Measurements from ENCODE around the gene HAUS1. TPM values are rescaled to one million over a fixed set of nuclear protein-coding genes. Genes with fewer than 3 reads are reported as not detected.

HAUS1 gene
- total and polyA plus RNA-seq, 2 of the 4 experiments (the other 2 are of a cell fraction), result 25.3 to 33.4 TPM

- Histone ChIP-seq H2BK15ac (ENCODE audit: low read depth, low read length) (peak overlapping the region; percentile 3; the same call in 1 of the 3 replicates), H3K9me1 (ENCODE audit: insufficient read depth, low read length) (peaks cover 6% of the 10 kb centered on the region), H3K18ac (ENCODE audit: low read depth, low read length) (peak overlapping the region; percentile 74), H2AK9ac (replicated peaks; ENCODE audit: low read depth, low read length, poor library complexity) (no peak overlapping the region), H4K91ac (ENCODE audit: insufficient read depth, low read depth, low read length) (peak overlapping the region; percentile 19), H3K9me3 (ENCODE audit: control insufficient read depth, insufficient read depth, low read length) (no peaks in the 10 kb centered on the region), H3K27ac (ENCODE audit: insufficient read depth, low read length) (no peak overlapping the region), H3K4ac (ENCODE audit: low read depth, low read length) (peak overlapping the region; percentile 1; the same call in 1 of the 2 replicates), H3K27me3 (ENCODE audit: control insufficient read depth, insufficient read depth, low read length) (no peaks in the 10 kb centered on the region), H2BK5ac (ENCODE audit: low read depth, low read length, poor library complexity, severe bottlenecking) (peak overlapping the region; percentile 84), H2AFZ (replicated peaks; ENCODE audit: low read length, poor library complexity) (no peak overlapping the region), H2AK5ac (ENCODE audit: low read depth, low read length) (no peak overlapping the region), H4K20me1 (ENCODE audit: insufficient read depth, low read length) (no peaks in the 10 kb centered on the region; the same call in 1 of the 2 replicates), H3K36me3 (ENCODE audit: control insufficient read depth, insufficient read depth, low read length) (no peaks in the 10 kb centered on the region), H3K23ac (ENCODE audit: low read depth, low read length) (peak overlapping the region; percentile 6), H3K4me3 (ENCODE audit: insufficient read depth, low read depth, low read length) (no peak overlapping the region), H3K4me1 (ENCODE audit: control insufficient read depth, insufficient read depth, low read length) (peaks cover 18% of the 10 kb centered on the region), H4K5ac (ENCODE audit: low read depth, low read length) (peak overlapping the region; percentile 58; the same call in 1 of the 2 replicates), H3K14ac (replicated peaks; ENCODE audit: low read depth, low read length) (peak overlapping the region; percentile 11), H2BK120ac (ENCODE audit: low read depth, low read length) (peak overlapping the region; percentile 12), H3K4me2 (ENCODE audit: low read depth, low read length) (peak overlapping the region; percentile 53; the same call in 1 of the 2 replicates), H4K8ac (ENCODE audit: low read depth in 2 of 2, low read length in 2 of 2) (peak overlapping the region; percentile 24 to 38; a peak in 3 of 4 replicates), H3K56ac (ENCODE audit: extremely low read depth, insufficient read depth, low read length) (no peak overlapping the region), H2BK20ac (ENCODE audit: low read depth, low read length) (peak overlapping the region; percentile 78), H3K79me1 (ENCODE audit: low read depth in 1 of 2, low read length in 2 of 2) (peaks cover 7 to 47% of the 10 kb centered on the region in 2 experiments; a peak in 3 of 4 replicates), H3K9ac (ENCODE audit: low read depth, low read length) (no peak overlapping the region)
- 75% methylated on average over 1 of the region's 4 CpGs; no CpG with 5 or more reads in 1 of the 2 experiments for WGBS, 2 experiments (ENCODE audit: extremely low coverage in 2 of 2, insufficient read length in 1 of 2)
- no TSS peak for BruUV-seq (replicated peaks)
- dilution Hi-C loops (cut with HindIII; ENCODE audit: low sequenced_read_pairs, unreplicated experiment) (no loop called here), in situ Hi-C loops (cut with MboI; ENCODE audit: low sequenced_read_pairs) (no loop called here), intact Hi-C loops (cut with micrococcal nuclease) (no loop called here)
- POLR2A ChIA-PET (ENCODE audit: unreplicated experiment), result no interaction called here
- ATAC-seq (ENCODE audit: low read depth), result no peak
- no peak for TF ChIP-seq BHLHE40 (IDR thresholded peaks at IDR 0.05; ENCODE audit: low read depth, low read length)
- TF ChIP-seq CTCF (conservative IDR thresholded peaks at IDR 0.05; ENCODE audit: low read depth, low read length), result no peak
- TF ChIP-seq CEBPB (IDR thresholded peaks at IDR 0.05; ENCODE audit: low read depth, low read length), result no peak
- TF ChIP-seq MXI1 (IDR thresholded peaks at IDR 0.05; ENCODE audit: borderline replicate concordance, low read depth, low read length), result no peak
- TF ChIP-seq ELK1 (IDR thresholded peaks at IDR 0.05; ENCODE audit: borderline replicate concordance, low read depth, low read length), result no peak
- no peak for TF ChIP-seq MAZ (IDR thresholded peaks at IDR 0.05; ENCODE audit: borderline replicate concordance, low read depth, low read length)
- no peak for TF ChIP-seq SMC3 (IDR thresholded peaks at IDR 0.05; ENCODE audit: low read depth, low read length)
- no peak for TF ChIP-seq RAD21 (IDR thresholded peaks at IDR 0.05; ENCODE audit: low read length)
- TF ChIP-seq RFX5 (IDR thresholded peaks at IDR 0.05; ENCODE audit: low read depth, low read length), result no peak
- no peak for TF ChIP-seq CHD1 (IDR thresholded peaks at IDR 0.05; ENCODE audit: low read depth, low read length)
- TF ChIP-seq USF2 (IDR thresholded peaks at IDR 0.05; ENCODE audit: low read depth, low read length), result no peak
- TF ChIP-seq MAFK (IDR thresholded peaks at IDR 0.05; ENCODE audit: low read depth, low read length), result no peak
- DNase-seq, result peak; percentile 33
- CTCF ChIA-PET, result no interaction called here
Measured at GRCh38 chr18:46069524-46069923, 34.7 kb upstream of the HAUS1 start.

All from IMR-90 (cell line).